Activated B cell treated with CpG ODN at 0.5 μM for 24 hours (primary cell): Measurements from ENCODE around the gene GAL. TPM values are rescaled to one million over a fixed set of nuclear protein-coding genes. Genes with fewer than 3 reads are reported as not detected.

ENCODE experiments used
- ATAC-seq: fragments of 200-7000 bp; cut with Tn5 transposase; one replicate; pipeline ENCODE4 v1.10.0; 2021; ENCODE audit warnings: low read depth, mild to moderate bottlenecking, moderate library complexity
- CTCF ChIA-PET: fragments of 350-600 bp; sonication (Branson Sonifier 250); formaldehyde crosslinking; loops from one replicate; lab custom pipeline; 2021; ENCODE audit warnings: antibody characterized with exemption; lab: Charles Lee
- POLR2A ChIA-PET: fragments of 350-600 bp; sonication (Branson Sonifier 250); formaldehyde crosslinking; loops from one replicate; lab custom pipeline; 2021; ENCODE audit warnings: antibody characterized with exemption; lab: Charles Lee
- DNase-seq: peaks from one replicate; pipeline ENCODE4 v3.0.0; 2022
- H3K27ac Mint-ChIP-seq: one replicate; pipeline ENCODE4 v1.8.0; 2020; ENCODE audit warnings: mixed read lengths
- H3K27me3 Mint-ChIP-seq: one replicate; pipeline ENCODE4 v1.8.0; 2021; ENCODE audit warnings: mixed read lengths
- H3K36me3 Mint-ChIP-seq: one replicate; pipeline ENCODE4 v1.8.0; 2021; ENCODE audit warnings: low read depth, mixed read lengths
- H3K4me1 Mint-ChIP-seq: one replicate; pipeline ENCODE4 v1.8.0; 2021; ENCODE audit warnings: mixed read lengths
- H3K4me3 Mint-ChIP-seq: one replicate; pipeline ENCODE4 v1.8.0; 2020; ENCODE audit warnings: mild to moderate bottlenecking, mixed read lengths
- H3K9me3 Mint-ChIP-seq: one replicate; pipeline ENCODE4 v1.8.0; 2020; ENCODE audit warnings: mixed read lengths
- intact Hi-C: fragments of 100-400 bp; cut with micrococcal nuclease; formaldehyde crosslinking; loops from one replicate; pipeline ENCODE4 v1.15.1; 2024
- total RNA-seq: library from RNA; stranded (reverse); gene quantifications from 2 replicates; pipeline ENCODE4 v1.2.3, GENCODE V29; 2022
- TF ChIP-seq, protein P1 (sequence below): fragments of 200-600 bp; IDR thresholded peaks from one replicate; pipeline ENCODE4 v1.8.0; 2022; ENCODE audit warnings: antibody characterized with exemption, mild to moderate bottlenecking

GAL gene
- total RNA-seq, 1 donor from 2014 or later: not detected

DNA sequence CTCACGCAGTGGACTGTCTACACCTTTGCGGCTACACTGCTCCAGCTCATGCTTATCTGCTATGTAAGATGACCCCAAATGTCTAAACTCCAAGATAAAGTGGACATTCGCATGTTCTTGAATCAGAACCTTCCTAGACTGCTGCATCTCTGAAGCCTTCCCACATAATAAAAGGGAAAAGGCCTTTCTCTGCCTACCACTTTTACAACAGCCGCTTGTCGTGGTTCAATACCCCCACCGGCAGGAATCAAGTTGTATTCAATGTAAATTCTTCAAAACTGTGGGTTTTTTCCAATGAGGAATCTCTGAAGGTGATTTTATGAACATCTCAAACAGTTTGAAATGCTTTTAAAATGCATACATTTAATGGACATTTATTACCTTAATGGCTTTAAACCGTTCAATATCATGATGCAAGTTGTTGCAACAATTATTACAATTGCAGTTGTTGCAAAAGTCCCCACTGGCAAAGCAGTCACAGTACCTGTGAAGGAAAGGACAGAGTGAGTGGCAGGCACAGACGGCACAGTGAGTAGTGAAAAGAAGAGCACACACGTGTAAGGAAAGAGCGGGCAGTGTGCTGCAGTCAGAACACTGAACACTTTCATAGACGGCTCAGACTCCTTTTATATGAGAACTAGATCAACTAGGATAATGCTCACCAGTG, 31.2 kb downstream of the GAL start:
- ATAC-seq: no peak
- TF ChIP-seq, protein P1, sequence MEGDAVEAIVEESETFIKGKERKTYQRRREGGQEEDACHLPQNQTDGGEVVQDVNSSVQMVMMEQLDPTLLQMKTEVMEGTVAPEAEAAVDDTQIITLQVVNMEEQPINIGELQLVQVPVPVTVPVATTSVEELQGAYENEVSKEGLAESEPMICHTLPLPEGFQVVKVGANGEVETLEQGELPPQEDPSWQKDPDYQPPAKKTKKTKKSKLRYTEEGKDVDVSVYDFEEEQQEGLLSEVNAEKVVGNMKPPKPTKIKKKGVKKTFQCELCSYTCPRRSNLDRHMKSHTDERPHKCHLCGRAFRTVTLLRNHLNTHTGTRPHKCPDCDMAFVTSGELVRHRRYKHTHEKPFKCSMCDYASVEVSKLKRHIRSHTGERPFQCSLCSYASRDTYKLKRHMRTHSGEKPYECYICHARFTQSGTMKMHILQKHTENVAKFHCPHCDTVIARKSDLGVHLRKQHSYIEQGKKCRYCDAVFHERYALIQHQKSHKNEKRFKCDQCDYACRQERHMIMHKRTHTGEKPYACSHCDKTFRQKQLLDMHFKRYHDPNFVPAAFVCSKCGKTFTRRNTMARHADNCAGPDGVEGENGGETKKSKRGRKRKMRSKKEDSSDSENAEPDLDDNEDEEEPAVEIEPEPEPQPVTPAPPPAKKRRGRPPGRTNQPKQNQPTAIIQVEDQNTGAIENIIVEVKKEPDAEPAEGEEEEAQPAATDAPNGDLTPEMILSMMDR: no peak
- H3K4me1 Mint-ChIP-seq: no peaks in the 10 kb centered on the region

DNA sequence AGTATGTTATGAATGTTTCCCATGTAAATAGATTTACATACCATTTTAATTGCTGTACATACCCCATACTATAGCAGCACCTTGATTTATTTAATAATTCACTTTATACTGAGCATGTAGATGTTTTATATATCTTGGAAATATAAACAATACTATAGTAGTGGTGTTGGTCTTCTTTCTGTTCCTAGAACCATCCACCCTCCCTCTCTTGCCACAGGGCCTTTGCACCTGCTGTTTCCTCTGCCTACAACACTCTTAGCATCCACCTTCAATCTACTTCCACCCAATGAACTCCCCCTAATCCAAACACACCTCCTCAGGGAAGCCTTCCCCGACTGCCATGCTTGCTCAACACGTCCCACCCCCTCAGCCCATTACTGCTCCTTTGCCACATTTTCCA, 36.7 kb downstream of the GAL start:
- CTCF ChIA-PET: no interaction called here
- H3K4me3 Mint-ChIP-seq: no peak overlapping the region

More for the DNA sequence above, 31.2 kb downstream of the GAL start:
- peaks cover 14% of the 10 kb centered on the region for H3K27me3 Mint-ChIP-seq
- no peak overlapping the region for H3K27ac Mint-ChIP-seq
- intact Hi-C loops: no loop called here
- peaks cover 6% of the 10 kb centered on the region for H3K36me3 Mint-ChIP-seq
- no peak for DNase-seq
- H3K4me3 Mint-ChIP-seq: no peak overlapping the region
- H3K9me3 Mint-ChIP-seq: peaks cover 14% of the 10 kb centered on the region
- POLR2A ChIA-PET: no interaction called here
- CTCF ChIA-PET: no interaction called here

DNA sequence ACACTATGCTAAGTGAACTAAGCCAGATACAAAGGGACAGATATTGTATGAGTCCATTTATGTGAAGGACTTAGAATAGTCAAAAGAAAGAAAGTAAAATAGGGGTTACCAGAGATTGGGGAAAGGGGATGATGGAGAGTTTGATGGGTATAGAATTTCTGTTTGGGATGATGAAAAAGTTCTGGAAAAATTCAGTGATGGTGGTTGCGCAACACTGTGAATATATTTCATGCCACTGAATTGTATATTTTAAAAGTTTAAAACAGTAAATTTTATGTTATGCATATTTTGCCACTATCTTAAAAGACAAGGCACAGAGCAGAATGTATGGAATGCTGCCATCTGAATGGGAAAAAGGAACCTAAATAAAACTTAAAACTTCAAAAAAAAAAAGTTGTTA, 37.8 kb downstream of the GAL start:
- Mint-ChIP-seq H3K27me3 (peaks cover 16% of the 10 kb centered on the region), H3K36me3 (peaks cover 6% of the 10 kb centered on the region), H3K27ac (no peak overlapping the region), H3K4me3 (no peak overlapping the region), H3K9me3 (peaks cover 14% of the 10 kb centered on the region), H3K4me1 (no peaks in the 10 kb centered on the region)
- TF ChIP-seq, protein P1: no peak
- CTCF ChIA-PET: no interaction called here
- POLR2A ChIA-PET: no interaction called here
- ATAC-seq: no peak
- intact Hi-C loops: no loop called here
- DNase-seq: no peak

More for the DNA sequence above, 36.7 kb downstream of the GAL start:
- Mint-ChIP-seq H3K27ac (no peak overlapping the region), H3K4me1 (no peaks in the 10 kb centered on the region), H3K36me3 (peaks cover 6% of the 10 kb centered on the region), H3K27me3 (peaks cover 17% of the 10 kb centered on the region), H3K9me3 (peaks cover 14% of the 10 kb centered on the region)
- TF ChIP-seq, protein P1: no peak
- intact Hi-C loops: no loop called here
- DNase-seq (no peak), ATAC-seq (no peak)
- POLR2A ChIA-PET: no interaction called here

DNA sequence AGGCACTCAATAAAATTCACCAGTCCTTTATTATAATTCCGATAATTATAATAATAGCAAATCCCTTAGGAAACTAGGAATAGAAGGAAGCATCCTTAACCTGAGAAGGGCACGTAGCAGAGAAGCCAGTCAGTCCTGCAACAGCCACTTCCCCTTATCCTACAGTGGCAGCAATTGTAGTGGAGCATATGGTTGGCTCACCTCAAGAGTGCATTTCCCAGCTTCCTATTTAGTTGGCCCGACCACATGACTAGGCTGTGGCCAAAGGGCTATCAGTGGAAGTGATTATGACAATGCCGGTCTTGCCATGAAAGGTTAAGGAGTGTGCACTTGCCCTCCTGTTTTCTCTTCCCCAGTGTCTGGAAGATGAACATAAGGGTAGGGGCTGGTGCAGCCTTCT, 39.9 kb downstream of the GAL start:
- Mint-ChIP-seq H3K4me1 (no peaks in the 10 kb centered on the region), H3K27me3 (peaks cover 8% of the 10 kb centered on the region), H3K27ac (no peak overlapping the region), H3K36me3 (peaks cover 4% of the 10 kb centered on the region), H3K9me3 (peaks cover 11% of the 10 kb centered on the region), H3K4me3 (no peak overlapping the region)
- TF ChIP-seq, protein P1: no peak
- ATAC-seq (no peak), DNase-seq (no peak)
- ChIA-PET POLR2A (no interaction called here), CTCF (no interaction called here)
- intact Hi-C loops: no loop called here

DNA sequence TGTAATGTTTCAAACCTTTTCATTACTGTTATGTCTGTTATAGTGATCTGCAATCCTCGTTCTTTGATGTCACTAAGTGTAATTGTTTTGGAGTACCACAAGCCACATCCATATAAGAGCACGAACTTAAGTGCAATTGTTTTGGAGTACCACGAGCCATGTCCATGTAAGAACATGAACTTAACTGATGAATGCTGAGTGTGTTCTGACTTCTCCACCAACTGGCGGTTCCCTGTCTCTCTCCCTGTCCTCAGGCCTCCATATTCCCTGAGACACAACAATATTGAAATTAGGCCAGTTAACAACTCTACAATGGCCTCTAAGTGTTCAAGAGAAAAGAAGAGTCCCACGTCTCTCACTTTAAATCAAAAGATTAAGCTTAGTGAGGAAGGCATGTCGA, 43.4 kb downstream of the GAL start:
- TF ChIP-seq, protein P1: no peak
- DNase-seq: no peak
- peaks cover 4% of the 10 kb centered on the region for H3K27me3 Mint-ChIP-seq
- ATAC-seq: no peak
- H3K9me3 Mint-ChIP-seq: no peaks in the 10 kb centered on the region
- H3K27ac Mint-ChIP-seq: no peak overlapping the region
- ChIA-PET CTCF (no interaction called here), POLR2A (no interaction called here)
- H3K4me3 Mint-ChIP-seq: no peak overlapping the region
- no peaks in the 10 kb centered on the region for H3K4me1 Mint-ChIP-seq
- no peaks in the 10 kb centered on the region for H3K36me3 Mint-ChIP-seq
- intact Hi-C loops: no loop called here
